Measurements from ENCODE around the gene MYO1B.

DNA sequence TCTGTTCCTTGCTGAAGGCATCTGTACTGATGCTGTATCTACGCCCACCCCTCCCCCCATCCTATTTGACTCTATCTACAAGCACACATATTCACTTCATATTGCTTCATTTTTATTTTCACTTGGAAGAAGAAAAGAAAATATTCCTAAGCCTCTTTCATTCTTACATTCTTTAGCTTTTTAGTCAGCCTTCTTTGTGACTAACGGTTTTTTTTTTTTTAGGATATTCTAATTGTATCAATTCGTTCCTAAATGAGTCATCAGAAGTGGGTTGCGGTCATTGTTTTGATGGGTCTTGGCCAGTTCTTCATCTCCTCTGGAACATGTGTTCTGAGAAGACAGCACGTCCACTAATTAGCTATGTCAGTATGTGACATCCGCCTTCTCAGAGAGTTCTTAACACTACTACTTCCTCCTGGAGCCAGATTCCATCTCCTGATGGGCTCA, 88.7 kb downstream of the MYO1B start:
- TF ChIP-seq, protein P1, sequence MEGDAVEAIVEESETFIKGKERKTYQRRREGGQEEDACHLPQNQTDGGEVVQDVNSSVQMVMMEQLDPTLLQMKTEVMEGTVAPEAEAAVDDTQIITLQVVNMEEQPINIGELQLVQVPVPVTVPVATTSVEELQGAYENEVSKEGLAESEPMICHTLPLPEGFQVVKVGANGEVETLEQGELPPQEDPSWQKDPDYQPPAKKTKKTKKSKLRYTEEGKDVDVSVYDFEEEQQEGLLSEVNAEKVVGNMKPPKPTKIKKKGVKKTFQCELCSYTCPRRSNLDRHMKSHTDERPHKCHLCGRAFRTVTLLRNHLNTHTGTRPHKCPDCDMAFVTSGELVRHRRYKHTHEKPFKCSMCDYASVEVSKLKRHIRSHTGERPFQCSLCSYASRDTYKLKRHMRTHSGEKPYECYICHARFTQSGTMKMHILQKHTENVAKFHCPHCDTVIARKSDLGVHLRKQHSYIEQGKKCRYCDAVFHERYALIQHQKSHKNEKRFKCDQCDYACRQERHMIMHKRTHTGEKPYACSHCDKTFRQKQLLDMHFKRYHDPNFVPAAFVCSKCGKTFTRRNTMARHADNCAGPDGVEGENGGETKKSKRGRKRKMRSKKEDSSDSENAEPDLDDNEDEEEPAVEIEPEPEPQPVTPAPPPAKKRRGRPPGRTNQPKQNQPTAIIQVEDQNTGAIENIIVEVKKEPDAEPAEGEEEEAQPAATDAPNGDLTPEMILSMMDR (conservative IDR thresholded peaks at IDR 0.05; ENCODE audit: low read depth, low read length) = no peak
- no peak for TF ChIP-seq EZH2 (IDR thresholded peaks at IDR 0.05; ENCODE audit: borderline replicate concordance, low read depth, low read length, poor library complexity, severe bottlenecking)

Measured in A673 (cell line).